Stimulated activated CD4-positive, alpha-beta T cell treated with anti-CD3 and anti-CD28 coated beads, Interleukin-15, amount 100 ng/mL, for 24 hours (primary cell): ENCODE data around the gene MRPL24.
"Not testable (repeated sequence)": the region's sequence is repeated elsewhere in the genome, so short reads cannot be mapped to it uniquely, and the experiment has no call there.

Experiments
- DNase-seq: peaks from one replicate; pipeline ENCODE4 v3.0.0-alpha.2; 2020

Gene MRPL24

GRCh38 chr1:156760092-156760795 lies 19.4 kb upstream of the MRPL24 start:
- DNase-seq, result no peak

DNA sequence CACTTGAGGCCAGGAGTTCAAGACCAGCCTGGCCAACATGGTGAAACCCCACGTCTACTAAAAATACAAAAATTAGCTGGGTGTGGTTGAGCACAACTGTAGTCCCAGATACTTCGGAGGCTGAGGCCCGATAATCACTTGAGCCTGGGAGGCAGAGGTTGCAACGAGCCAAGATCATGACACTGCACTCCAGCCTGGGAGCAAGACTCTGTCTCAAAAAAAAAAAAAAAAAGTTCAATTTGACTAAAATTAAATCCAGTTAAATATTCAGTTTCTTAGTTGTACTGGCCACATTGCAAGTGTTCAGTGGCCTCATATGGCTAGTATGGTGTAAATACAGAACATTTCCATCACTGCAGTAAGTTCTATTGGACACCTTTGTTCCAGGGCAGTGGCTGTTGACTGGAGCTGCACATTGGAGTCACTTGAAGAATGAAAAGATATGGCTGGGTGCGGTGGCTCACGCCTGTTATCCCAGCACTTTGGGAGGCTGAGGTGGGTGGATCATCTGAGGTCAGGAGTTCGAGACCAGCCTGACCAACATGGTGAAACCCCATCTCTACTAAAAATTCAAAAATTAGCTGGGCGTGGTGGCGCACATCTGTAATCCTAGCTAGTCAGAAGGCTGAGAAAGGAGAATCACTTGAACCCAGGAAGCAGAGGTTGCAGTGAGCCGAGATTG lies 16.8 kb upstream of the MRPL24 start:
- not testable (repeated sequence) for DNase-seq

DNA sequence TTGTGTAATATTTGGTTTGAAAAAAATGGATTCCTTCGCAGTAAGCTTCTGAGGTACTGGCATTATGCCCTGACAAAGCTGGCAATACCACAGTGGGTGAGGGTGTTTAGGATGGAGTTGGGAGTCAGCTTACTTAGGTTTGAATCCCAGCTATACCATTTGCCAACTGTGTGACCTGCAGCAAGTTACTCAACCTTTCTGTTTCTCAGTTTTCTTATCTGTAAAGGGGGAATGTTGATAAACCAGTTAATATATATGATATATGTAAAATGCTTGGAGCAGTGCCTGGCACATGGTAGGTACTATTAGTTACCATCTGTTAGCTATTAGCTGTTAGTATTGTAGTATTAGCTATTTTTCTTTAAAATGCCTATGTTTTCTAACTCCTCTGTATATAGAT lies 15.5 kb upstream of the MRPL24 start:
- no peak for DNase-seq

DNA sequence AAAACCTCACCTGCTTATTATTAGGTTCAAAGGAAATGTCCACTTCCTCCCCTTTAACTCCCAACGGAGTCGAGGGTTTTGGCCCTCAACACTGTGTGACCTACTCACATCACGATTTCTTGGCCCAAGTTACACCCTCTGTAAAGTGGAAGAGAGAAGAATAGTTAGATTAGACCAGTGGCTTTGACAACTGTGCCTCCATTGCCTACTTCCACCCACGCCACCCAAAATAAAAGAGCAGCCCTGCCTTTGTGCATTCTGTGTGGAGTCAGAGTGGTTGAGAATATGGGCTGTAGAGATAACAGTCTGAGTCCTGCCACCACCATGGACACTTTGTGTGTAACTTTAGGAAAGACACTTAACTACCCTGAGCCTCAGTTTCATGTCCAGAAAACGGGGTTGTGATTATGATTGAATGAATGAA lies 14.7 kb upstream of the MRPL24 start:
- no peak for DNase-seq

DNA sequence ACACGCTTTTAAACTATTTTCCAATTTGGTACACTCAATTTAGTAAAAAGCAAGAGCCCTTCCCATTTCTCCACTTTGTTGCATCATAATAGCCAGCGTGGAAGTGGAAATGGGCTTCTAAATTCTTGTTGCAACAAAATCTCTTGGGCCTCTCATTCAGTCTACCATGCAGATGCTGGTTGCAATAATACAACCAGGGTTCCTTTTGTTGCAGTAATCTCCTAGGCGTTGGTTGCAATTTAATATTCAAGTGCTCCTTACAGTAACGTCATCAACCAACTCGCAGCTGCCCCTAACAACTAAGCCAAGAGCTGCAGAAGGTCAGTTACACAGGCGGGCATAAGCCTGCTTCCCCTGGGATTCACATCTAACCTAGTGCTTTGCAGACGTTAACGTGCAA lies 13.3 kb upstream of the MRPL24 start:
- no peak for DNase-seq

DNA sequence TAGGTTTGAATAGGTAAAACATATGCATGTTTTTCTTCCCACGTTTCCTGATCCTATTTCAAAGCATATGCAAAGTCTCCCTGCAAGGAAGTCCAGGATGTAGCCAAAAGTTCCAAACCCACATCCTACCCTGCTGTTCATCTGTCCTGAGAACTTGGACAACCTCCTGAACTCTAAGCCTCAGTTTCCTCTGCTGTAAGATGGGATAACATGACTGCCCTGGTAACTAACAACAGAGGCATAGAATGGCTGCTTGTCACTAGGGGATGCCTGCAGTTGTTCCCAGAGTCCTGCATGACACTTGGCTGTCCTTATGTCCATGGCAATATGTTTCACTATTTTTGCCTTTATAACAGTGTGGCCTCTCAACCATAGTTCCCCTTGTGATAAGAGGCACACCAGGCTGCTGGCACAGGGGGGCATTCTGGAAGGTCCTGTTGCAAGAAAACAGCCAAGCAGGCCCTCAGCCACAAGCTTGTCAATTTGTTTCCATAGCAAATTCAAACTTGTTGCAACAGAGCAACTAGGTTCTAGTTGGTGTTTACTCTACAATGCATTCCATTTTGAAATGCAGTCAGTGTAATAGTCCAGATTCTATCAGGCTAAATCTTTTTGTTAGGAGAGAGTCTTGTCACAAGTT lies 12.1 kb upstream of the MRPL24 start:
- no peak for DNase-seq

DNA sequence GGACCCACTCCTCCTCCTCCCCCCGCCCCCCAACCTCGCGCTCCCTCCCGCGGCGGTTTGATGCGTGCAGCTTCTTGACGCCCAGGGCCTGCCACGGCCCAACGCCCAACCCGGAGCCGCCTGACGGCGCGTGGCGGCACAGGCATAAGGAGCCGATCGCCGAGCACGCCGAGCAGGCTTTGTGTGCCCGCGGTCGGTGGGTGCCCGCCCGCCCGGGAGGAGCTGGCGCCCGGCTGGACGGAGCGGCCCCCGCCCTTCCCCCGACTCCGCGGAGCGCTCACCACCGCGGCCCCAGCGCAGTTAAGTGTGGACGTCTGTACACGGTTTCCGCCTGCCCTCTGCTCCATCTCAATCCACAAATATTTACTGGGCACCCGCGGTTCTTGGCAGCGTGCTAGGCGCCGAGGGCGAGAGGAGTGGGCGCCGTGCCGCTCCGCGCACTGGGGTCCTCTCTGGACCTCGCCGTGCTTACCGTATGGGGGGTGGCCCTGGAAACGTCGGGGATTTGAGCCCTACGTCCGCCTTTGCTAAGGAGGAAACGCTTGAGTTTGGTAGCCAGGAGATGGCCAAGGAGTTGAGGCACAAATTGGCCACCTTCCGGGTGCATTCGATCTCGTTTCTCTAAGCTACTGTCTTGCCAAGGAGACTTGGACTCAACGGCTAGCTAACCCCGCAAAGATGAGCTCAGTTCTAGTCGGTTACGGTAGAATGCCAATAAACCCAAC lies 11.0 kb upstream of the MRPL24 start:
- peak; percentile 99 for DNase-seq

GRCh38 chr1:156751451-156751756 lies 10.5 kb upstream of the MRPL24 start, which contains the start of gene HDGF:
HDGF (minus strand) TSS chr1:156751675; CDS start chr1:156751429, 246 bp downstream.
- DNase-seq, result no peak

- DNase-seq, result peak; percentile 60
These were observed 10.0 kb upstream of the MRPL24 start for GRCh38 chr1:156750711-156751450.

- peak; percentile 72 for DNase-seq
These were observed 9.3 kb upstream of the MRPL24 start for GRCh38 chr1:156750191-156750672.

DNA sequence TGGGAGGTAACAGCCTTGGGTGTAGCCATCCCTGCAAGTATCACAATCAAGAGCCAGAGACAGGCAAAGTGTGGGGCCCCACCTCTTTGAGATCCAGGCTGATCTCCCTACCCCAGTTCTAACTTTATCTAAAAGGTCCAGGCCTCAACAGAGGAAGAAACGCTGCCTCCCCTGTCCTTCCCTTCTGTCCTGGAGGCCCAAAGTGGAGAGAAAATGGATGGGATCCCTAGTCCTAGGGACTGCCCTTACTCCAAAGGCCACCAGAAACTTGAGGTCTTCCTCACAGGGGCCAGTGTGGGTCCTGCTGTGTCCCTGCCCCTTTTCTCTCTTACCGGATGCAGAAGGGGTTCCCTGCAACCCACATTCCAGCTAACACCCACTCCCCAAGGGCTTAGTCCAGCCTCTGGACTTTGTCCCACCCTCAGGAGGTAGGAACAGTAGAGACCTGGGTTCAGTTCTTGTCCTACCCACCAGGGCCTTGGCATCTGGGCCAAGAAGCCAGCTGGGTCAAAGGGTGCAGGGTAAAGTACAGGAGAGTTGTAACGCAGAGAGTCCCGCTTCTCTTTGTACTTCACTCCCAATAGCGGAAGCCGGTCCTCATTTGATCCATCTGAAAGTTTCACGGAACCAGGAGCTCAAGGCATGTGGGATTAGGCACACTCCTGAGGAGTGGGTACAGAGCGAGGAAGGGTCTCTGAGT lies 8.7 kb upstream of the MRPL24 start:
- no peak for DNase-seq

GRCh38 chr1:156748670-156749418 lies 8.0 kb upstream of the MRPL24 start:
- peak; percentile 39 for DNase-seq

GRCh38 chr1:156747742-156748669 lies 7.1 kb upstream of the MRPL24 start:
- DNase-seq, result no peak

- DNase-seq, result peak; percentile 72
These were observed 6.1 kb upstream of the MRPL24 start for GRCh38 chr1:156746728-156747631.

DNA sequence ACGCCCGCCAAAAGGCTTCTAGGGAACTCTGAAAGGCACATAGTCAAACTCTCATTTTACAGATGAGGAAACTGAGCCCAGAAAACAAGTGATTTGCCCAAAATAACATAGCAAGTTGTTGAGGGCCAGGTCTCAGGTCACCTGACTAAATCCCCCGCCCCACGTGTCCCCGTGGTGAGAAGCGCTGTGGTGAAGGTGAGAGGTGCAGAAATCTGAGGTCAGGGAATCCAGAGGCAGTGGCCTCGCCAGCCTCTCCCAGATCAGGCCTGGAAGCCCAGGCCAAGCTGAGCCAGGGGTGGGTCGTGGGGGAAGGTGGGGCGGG lies 5.5 kb upstream of the MRPL24 start:
- no peak for DNase-seq

- no peak for DNase-seq
These were observed 5.0 kb upstream of the MRPL24 start for GRCh38 chr1:156745881-156746280.

DNA sequence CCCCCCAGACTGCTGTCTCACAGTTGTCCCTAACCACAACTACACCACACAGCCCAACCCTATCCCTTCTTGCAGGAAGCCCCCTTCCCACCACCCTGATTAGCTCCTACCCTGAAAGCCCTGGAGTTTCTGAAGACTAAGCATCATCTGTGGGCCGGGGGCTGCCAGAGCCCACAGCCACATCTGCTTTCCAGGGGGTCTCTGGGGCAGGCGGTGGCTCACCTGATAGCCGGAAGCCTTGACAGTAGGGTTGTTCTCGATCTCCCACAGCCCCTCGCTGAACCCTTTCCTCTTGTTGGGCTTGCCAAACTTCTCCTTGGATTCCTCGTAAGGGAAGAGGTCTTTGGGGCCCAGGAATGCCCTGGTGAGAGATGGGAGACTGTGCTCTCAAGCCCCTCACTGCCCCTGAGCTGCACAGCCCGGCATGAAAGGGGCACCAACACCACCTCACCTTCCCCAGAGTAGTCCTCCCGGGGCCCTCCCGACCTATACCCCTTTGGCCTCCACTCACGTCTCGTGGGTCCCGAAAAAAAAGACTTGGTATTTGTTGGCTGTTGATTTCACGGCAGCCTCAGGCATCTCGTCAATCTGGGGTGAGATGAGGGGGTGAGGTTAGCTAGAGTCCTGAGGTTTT lies 4.0 kb upstream of the MRPL24 start:
- DNase-seq, result no peak

DNA sequence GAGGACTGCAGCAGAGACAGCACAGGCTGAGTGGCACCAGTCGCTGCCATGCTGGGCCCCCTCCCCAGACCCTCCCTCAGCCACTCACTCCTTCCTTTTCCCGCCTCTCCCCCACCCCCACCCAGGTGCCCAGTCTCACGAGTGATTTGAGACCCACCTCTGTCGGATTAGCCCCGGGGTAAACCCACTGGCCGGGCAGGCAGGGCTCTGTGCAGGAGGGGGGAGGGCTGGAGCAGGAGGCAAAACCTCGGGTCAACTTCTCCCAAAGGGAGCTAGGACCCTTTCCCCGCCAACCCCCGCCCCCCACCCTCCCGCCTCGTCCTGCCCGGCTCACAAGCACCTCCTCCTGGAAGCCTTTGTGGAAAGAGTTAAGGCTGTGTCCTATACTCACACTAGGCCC lies 3.5 kb upstream of the MRPL24 start:
- DNase-seq, result no peak
